PFSK-1 (cell line): ENCODE data around the gene FAM76A.

ENCODE experiments used
- FOXP2 ChIP-seq: optimal IDR thresholded peaks from 2 replicates; pipeline ENCODE3; 2011; ENCODE audit warnings: borderline replicate concordance, control low read depth, inconsistent platforms; ENCODE audit not compliant: insufficient read depth; ENCODE audit errors: extremely low read length, extremely low read depth
- POLR2AphosphoS5 ChIP-seq: IDR thresholded peaks from 2 replicates; pipeline ENCODE4 v1.6.1; 2012; ENCODE audit warnings: low read depth, mild to moderate bottlenecking, control low read depth, low read length, moderate library complexity
- SIN3A ChIP-seq: IDR thresholded peaks from 2 replicates; pipeline ENCODE4 v1.6.1; 2012; ENCODE audit warnings: mild to moderate bottlenecking, low read length, moderate library complexity, borderline replicate concordance; ENCODE audit not compliant: insufficient read depth
- TAF1 ChIP-seq: IDR thresholded peaks from 2 replicates; pipeline ENCODE4 v1.6.1; 2012; ENCODE audit warnings: low read length, control low read depth, borderline replicate concordance; ENCODE audit not compliant: insufficient read depth
- TF ChIP-seq, protein P1 (sequence below), 2 experiments: IDR thresholded peaks; 2 replicates each; pipeline versions ENCODE4 v1.6.1 to v1.8.0; 2011 to 2012; ENCODE audit warnings: low read depth in 2 of 2, low read length in 2 of 2, control low read depth in 1 of 2, inconsistent platforms in 1 of 2, mild to moderate bottlenecking in 1 of 2, moderate library complexity in 1 of 2; ENCODE audit not compliant: insufficient read depth in 1 of 2

The FAM76A gene

DNA sequence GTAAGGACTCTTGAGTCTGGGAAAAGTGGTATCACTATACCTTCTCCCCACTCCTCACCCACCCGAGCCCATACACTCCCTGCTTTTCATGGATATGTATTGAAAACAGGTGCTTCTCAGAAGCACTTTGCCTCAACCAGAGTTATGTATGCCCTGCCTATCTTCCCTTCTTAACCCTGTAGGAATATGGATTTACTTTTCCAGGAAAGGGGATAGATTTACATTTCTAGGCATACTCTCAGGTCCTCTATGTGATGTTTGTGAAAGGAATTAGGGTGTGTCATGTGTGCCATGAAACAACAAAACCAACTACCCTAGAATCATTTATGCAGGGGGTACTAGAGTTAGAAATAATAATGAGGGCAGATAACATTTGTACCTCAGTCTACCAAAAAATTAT, 36.3 kb downstream of the FAM76A start:
- TF ChIP-seq SIN3A (no peak), TAF1 (no peak), POLR2AphosphoS5 (no peak), FOXP2 (no peak)
- TF ChIP-seq, protein P1, sequence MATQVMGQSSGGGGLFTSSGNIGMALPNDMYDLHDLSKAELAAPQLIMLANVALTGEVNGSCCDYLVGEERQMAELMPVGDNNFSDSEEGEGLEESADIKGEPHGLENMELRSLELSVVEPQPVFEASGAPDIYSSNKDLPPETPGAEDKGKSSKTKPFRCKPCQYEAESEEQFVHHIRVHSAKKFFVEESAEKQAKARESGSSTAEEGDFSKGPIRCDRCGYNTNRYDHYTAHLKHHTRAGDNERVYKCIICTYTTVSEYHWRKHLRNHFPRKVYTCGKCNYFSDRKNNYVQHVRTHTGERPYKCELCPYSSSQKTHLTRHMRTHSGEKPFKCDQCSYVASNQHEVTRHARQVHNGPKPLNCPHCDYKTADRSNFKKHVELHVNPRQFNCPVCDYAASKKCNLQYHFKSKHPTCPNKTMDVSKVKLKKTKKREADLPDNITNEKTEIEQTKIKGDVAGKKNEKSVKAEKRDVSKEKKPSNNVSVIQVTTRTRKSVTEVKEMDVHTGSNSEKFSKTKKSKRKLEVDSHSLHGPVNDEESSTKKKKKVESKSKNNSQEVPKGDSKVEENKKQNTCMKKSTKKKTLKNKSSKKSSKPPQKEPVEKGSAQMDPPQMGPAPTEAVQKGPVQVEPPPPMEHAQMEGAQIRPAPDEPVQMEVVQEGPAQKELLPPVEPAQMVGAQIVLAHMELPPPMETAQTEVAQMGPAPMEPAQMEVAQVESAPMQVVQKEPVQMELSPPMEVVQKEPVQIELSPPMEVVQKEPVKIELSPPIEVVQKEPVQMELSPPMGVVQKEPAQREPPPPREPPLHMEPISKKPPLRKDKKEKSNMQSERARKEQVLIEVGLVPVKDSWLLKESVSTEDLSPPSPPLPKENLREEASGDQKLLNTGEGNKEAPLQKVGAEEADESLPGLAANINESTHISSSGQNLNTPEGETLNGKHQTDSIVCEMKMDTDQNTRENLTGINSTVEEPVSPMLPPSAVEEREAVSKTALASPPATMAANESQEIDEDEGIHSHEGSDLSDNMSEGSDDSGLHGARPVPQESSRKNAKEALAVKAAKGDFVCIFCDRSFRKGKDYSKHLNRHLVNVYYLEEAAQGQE (IDR thresholded peaks at IDR 0.05; ENCODE audit: insufficient read depth in 1 of 2, low read depth in 2 of 2, low read length in 2 of 2) = no peak

DNA sequence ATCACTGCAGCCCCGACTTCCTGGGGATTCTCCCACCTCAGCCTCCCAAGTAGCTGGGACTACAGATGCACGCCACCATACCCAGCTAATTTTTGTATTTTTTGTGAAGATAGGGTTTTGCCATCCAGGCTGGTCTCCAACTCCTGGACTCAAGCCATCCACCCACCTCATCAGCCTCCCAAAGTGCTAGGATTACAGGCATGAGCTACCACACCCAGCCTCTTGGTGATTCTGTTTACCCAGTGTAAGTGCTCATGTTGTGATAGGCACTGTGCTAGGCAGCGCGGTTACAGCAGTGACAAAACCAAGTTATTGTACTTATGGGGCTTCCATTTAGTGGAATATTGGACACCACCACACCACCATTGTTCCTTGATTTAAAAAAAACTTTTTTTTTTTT, 37.6 kb downstream of the FAM76A start:
- TF ChIP-seq SIN3A (no peak), TAF1 (no peak), FOXP2 (no peak), POLR2AphosphoS5 (no peak)
- TF ChIP-seq, protein P1 (IDR thresholded peaks at IDR 0.05; ENCODE audit: insufficient read depth in 1 of 2, low read depth in 2 of 2, low read length in 2 of 2) = no peak

DNA sequence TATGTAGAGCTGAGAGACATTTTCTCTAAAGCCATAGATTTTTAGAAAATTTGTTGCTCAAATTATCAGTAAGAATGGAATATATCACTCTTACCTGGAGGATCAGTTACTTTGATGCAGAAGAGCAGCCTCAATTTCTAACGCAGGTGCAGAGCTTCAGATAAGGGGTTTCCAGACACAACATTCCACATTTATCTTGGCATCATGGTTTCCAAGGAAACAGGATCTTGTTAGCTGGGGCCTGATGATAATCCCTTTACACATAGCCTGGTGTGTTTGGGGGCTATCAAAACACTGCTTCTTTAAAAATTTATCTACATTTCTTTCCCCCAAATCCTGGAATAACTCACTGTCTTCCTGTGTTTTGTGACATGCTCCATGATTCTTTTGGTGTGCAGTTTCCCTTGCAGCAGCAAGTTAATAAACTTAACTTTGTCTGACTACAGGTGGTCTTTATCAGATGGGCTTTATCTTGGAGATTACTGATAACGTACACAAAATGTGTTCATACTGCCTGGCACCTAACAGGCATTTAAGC, 44.6 kb downstream of the FAM76A start:
- TF ChIP-seq SIN3A = no peak
- TF ChIP-seq POLR2AphosphoS5 = no peak

DNA sequence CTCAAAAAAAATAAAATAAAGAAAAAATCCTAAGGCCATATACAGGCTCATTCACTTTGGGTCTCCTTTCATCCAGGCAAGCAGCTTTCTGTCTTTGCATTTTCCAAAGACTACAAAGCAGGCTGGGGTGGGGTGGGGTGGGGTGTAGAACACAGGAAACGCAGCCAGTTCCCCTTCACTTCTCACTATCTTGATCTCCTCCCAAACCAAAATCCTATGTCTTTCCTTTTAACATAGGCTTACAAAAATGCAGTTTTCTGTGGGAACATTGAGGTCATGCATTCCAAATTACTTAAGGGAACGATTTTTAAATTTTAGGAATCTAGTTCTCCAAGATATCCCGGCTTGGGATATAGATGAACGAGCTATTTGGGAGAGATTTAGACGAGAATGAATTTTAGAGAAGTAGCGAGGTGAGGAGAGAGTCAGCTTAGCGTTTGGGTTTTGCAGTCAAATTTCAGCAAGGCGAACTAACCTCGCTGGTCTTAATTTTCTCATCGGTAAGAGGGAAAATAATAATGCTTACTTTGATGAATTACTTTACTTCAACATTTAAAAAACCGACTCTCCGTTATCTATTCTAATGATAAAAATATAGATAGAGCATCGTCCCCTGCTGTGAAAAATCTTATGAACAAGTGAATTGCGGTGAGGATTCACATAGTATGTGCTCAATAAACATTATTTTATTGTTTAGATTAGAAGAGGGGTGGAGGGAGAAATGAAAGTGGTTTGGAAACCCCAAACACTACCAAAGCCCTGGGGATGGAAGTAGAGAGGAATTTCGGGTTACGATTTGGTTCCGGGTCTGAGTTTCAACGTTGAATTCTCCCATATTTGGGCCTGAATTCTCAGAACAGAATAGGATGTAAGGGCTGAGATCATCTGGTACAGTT, 46.5 kb downstream of the FAM76A start:
- TF ChIP-seq TAF1 = no peak
- TF ChIP-seq SIN3A = no peak

DNA sequence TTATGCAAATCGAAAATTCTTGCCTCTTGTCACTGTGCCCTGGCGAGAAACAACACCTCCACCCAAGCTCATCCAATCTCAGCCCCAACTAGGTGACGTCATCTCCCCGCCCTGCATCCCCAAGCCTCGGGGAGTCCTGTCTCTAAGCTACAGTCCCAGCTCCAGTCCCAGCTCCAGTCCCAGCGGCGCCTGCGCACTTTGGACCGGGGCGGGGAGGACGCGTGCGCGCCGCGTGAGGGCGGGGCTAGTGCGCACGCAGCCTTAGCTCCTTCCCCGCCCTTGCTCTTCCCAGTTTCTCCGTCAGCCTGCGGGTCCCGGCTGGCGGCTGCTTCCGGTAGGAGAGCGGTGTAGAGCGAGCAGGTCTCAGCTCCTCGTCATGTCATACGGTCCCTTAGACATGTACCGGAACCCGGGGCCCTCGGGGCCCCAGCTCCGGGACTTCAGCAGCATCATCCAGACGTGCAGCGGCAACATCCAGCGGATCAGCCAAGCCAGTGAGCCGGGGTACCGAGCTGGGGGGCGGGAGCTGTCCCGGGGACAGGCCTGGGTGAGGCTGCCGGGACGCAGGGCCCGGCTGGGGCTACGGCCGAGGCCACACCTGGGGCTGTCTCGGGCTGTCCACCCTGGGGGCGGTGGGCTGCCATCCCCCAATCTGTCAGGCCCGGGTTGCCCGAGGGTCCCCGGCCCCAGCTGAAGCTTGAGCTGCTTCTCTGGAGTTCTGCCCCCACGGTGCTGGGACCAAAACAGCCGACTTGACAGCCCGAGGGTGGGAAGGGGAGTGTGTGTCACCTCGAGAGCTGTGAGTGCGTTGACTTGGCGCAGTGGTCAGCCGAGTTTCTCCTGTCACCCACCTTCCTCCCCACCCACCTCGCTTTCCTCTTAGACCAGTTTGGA, 47.4 kb downstream of the FAM76A start, which contains the start of gene STX12:
Gene STX12, plus strand, starts transcription at position 288 of the 894 bp plus-strand sequence. Its CDS starts 89 bp downstream, at position 377.
- TF ChIP-seq FOXP2 = no peak
- peak; percentile 93 for TF ChIP-seq POLR2AphosphoS5
- TF ChIP-seq, protein P1 (IDR thresholded peaks at IDR 0.05; ENCODE audit: insufficient read depth in 1 of 2, low read depth in 2 of 2, low read length in 2 of 2) = peak; percentile 20 to 49; a peak in 2 of 4 replicates
- peak; percentile 94; the same call in 1 of the 2 replicates for TF ChIP-seq TAF1
- peak; percentile 11; the same call in 1 of the 2 replicates for TF ChIP-seq SIN3A
